Stimulated activated CD8-positive, alpha-beta memory T cell treated with anti-CD3 and anti-CD28 coated beads, Interleukin-7, amount 100 ng/mL, for 24 hours (primary cell): ENCODE results near the gene DLX5.

Experiments
- DNase-seq: peaks from one replicate; pipeline ENCODE4 v3.0.0-alpha.2; 2020; ENCODE audit warnings: low read depth

DLX5 gene

DNA sequence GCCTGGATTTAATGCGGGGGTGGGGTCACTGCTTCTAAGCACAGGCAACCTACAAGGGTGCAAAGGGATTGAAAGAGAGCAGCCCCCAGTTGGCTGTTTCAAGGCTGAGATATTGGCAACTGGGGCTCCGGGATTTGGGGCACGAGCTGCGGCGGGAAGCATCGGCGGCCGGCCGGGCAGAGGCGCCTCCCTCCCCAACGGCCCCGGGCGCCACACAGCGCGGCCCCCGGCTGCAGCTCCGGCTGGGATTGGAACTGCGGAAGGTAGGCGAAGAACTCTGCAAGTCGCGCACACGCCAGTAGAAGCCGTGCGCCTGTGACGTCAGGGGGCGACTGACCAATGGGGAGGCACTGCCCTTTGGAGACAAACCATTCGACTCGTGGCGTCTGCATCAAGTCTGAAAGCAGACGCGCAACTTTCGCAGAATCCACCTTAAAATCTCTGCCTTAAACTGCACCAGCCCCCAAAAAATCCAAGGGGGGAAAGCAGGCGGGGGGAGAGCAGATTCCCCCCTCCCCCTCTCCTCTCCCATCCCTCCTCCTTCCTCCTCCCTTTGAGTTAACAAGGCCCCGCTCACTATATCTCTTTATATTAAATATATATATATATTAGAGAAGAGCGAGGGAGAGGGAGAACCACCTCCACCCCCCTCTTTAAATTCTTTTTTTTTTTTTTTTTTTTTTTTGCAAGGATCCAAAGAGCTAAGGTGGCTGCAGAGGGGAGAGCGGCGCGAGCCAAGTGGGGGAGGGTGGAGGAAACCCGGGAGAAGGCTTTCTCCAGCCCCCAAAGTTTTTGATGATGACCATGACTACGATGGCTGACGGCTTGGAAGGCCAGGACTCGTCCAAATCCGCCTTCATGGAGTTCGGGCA is 19.2 kb downstream of the DLX5 start, which contains the start of gene DLX6:
Gene DLX6, plus strand, starts transcription at position 371 of the 872 bp plus-strand sequence. Its CDS starts 425 bp downstream, at position 796.
- DNase-seq, result no peak

DNA sequence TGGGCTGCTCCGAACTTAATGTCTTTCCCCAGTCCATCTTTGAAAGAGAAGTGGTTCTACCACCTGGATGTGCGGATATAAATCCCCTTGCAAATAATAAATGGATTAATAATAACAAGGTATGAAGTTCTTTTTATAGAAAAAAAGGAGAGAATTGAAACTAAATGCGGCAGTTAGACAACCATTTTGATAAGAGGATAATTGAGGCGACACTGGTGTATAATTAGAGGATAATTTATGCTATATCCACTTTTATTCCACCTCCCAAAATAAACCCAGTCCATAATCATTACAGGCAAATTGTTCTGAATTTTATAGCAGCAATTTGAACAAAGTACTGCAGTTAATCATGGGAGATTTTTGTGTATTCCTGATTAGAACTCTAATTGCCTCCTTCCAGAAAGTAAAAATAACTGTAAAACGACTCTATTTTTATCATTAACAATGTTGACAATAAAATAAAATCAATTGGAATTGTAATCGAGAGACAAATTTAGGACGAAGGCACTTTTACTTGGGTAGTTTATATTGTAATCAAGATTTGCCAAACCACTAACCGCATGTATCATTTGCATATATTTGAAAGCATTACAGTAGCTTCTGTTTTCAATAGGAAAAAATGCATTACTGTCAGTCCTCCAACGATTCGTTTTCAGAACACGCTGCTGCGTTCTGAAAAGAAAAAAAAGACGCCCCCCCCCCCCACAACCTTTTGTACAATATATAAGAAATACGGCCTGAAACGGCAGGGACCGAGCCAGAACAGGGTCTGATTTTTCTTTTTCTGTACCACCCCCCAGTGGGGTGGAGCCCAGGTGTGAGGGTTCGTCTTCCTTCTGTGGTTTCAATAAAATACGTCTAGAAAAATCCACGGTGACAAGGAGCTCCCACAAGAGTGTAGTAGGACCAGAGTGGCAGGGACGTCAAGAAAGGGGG is 20.1 kb downstream of the DLX5 start:
- no peak for DNase-seq

DNA sequence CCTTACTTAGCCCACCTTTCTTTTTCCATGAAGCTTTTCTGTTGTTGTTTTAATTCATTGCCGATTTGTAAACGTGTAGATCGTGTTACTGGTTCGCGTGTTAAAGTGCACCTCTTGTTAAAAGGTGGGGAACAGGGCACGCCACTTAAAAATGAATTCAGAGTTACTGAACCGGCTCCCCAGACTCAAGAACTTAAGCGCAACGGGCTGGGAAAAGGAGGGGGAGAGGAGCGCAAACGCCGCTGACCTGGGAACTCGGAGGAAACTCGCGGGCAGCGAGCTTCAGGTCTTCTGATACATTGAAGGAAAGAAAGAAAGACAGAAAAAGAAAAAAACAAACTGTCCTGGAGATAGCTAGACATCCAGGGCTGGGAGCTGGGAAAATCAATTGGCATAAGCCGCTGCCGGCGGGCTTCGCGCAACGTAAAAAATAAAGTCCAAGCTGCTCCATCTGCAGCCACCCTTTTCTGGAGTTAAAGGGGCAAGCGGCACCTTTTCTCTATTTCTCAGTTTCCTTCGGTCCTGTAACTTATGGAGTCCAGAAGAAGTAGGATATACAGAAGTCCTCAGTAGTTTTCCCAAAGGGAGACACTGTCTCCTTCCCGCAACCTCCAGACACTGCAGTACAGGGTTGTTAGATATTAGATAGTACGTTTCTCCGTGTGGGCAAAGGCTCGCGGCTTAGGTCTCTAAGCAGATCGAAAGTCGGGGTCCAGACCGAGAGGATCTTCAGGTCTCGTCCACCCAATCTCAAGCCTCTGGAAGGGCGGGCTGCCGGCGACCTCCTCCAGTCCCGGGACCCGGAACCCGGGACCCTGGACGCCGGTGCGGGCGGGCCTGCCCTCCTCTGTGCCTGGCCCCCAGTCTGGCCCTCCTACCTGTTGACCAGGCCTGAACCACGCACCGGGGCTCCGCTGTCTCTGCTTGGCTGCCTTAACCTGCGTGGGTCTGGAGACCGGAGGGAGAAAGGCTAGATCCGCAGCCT is 21.1 kb downstream of the DLX5 start:
- no peak for DNase-seq

DNA sequence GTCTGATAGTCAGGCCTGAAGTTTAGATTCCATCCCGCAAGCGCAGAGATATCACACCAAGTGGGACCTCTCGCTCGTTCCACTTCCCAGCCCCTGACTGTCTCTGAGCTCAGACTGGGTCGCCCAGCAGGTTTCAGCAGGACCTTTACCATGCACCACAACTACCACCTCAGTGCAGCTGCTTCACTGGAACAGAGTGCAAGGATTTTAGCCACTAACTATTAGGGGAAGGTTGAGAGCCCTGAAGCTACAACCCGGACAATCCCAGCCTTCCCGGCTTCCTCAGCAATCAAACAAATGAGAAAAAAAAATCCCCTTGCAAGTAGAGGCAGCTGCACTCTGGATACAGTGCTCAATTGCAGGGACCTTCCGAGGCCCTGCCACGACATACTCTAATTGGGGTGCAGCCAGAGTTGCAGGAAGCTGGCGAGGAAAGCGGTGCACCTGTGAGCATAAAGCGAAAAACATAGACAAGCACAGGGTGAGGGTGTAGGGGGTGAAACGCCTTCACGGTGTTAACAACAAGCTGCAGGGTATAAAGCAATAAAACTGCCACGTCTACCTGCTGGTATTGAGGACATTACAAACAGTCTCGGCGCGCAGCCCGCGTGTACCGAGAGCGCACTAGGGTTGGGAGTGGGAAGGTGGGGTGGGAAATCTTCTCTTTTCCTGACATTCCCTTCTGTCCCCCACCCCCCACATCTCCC is 21.9 kb downstream of the DLX5 start:
- no peak for DNase-seq

DNA sequence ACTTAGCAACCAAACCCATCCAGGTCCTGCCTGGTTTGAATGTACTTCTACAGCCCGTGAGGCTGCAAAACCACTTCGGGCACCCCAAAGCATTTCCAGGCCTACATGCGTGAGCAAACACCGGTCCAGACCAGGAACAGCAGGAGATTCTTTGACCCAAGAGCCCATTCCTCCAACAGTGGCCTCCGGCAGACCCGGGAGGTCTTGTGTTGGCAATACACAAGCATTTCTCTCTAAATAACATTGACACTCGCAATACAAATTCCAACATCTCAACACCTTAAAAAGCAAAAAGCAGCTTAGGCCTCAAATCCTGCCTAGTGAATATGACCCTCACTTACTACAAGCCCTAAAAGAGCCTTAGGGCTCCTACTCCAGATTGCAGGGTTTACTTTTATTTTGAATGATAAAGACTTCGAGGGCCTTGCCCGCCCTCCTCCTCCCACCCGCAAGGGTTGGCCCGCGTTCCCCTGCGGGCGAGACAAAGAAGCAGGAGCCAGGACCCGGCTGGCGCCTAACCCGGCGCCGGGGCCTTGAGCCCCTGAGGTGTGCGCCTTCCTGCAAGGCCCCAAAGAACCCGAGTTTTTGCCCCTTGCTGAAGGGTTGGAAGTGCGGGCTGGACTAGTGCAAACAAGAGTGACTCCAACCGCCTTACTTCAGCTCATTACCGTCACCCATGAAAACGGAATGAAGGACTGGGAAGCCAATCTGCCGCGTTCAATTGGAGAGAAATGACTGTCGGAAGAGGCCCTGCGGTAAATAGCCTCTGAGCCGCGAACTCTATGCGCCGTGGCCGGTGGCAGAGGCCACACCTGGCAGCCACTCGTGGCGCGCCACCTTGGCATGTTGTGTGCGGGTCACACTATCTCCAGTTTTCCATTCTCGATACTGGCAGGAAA is 22.7 kb downstream of the DLX5 start:
- DNase-seq, result no peak

DNA sequence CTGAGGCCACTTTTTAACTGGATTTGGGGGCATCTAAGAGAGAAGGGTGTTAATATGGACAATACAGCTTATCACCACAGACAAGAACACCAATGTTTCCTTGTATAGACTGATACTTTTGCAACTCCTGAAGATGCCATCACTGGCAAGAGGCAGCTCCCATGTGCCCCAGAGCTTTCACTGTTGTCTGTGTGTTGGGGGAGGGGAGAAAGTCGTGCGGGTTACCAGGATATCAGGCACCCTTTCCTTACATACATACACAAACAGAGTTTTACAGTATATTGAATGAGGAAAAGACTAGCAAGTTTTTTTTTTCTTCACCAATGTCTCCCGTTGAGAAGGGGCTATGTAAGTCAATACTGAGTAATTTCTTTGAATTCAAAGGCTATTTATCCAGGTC is 23.4 kb downstream of the DLX5 start:
- no peak for DNase-seq

GRCh38 chr7:96998744-96999143 is 25.9 kb downstream of the DLX5 start:
- DNase-seq, result no peak

- no peak for DNase-seq
Measured at GRCh38 chr7:96998333-96998732, 26.3 kb downstream of the DLX5 start.

- DNase-seq, result no peak
Measured at GRCh38 chr7:96997512-96998032, 27.1 kb downstream of the DLX5 start.

DNA sequence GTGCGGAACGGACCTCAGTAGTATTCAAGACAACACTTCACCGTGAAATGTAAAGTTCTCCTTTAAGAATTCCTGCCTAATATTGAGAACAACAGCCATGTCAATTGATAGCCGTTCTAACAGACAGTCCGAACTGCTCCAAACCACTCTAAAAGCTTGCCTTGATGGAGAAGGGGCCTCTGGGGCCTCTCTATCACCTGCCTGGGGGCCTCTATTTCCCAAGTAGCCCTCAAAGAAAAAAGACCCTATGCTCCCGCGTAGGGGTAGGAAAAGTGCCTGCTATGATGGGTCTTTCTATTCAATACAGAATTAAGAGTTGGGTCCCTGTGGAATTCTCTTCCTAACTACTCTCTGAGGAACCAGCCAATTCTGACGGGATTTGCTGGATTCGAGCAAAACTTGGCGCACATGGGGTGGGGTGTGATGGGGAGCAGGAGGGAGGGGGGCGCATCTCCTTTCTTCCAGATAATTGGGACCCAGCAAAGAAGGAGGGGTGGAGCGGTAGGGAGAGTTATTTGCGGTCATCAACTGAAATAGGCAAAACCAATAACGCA is 27.6 kb downstream of the DLX5 start:
- no peak for DNase-seq

DNA sequence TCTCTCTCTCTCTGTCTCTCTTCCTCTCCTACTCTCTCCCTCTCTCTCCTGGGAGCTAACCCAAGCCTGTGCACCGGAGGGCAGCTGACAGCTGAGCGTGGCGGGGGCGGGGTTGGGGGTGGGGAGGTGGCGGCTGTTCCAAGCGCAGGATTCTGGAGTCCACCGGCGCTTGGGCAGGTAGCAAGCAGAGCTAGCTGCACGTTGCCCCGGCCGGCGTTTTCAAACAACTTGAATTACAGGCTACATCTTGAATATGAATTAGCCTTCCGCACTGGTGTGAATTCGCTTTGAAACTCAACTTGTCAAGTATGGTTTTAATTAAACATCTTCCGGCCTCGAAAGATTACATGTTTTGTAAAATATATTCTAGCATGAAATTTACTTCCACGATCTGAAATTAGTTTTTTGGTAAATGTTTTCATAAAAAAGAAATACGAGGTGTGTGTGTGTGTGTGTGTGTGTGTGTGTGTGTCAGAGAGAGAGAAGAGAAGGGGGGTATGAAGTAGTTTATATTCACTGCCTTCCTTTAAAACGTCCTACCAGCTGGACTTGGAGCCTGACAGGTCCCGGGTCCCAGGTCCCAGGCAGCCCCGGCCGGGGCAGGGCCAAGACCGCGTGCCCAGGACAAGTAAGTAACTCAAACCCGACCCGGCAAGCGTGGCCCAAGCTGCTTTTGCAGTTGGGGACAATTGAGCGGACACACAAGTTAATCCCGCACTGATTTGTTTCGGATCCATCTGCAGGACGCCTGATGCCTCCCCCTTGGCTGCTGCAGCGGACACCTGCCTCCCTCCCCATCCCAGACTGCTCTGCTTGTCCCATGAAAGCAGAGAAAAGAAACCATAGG is 28.3 kb downstream of the DLX5 start:
- DNase-seq, result no peak

GRCh38 chr7:96995406-96996110 is 29.1 kb downstream of the DLX5 start:
- DNase-seq, result no peak

DNA sequence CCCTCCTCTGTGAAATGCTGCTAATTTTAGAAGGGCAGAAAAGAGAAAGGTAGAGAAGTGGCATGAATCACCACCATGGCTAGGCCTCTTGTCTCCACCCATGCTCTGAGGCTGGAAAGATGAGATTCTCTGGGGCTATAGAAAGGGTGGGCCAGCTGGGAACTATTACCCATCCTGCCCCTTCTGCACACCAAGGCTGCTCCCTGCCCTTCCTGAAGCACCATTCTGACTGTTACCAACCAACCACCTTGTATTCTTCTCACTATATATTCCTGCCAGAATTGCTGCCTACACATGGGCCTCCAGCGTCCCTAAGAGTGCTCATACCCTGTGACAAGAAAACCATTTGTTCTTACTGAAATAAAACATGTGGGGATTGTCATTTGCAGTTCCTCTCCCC is 30.7 kb downstream of the DLX5 start:
- no peak for DNase-seq

GRCh38 chr7:96993094-96993865 is 31.4 kb downstream of the DLX5 start:
- DNase-seq, result no peak

DNA sequence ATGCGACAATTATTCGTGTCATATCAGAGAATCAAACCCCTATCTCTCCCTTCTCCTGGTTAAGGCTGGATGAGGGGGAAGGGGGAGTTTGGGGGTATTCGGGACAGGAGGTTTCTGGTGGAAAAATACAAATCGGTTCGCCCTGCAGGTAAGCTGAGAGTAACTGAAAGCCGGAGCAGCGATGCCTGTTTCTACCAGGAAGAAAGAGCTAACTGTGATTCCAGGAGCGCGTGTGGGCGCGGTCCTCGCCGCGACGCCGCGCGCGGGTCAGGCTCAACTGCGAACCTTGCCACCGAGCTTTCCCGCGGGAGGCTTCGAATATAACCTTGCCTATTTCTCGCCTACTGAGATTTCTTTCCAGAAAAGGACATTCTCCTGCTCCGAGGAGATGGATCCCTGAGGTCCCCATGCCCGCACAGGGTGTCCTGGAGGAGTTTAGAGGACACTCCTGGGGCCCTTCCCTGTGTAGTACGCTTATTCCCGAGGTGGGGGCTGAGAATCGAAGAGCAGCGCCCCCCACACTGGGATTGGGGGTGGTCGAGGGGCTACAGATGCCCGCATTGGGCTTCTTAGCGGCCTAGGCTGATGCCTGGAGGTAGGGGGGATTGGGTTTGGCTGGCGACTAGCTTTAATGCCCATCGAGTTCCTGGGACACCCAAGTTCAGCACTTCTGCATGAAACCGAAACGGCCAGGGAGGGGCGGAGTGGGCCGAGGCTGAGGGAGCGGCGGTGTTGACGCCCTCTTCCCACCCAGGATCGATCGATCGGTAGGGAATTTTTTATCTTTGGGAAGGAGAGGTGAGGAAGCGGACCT is 32.2 kb downstream of the DLX5 start:
- DNase-seq, result no peak

DNA sequence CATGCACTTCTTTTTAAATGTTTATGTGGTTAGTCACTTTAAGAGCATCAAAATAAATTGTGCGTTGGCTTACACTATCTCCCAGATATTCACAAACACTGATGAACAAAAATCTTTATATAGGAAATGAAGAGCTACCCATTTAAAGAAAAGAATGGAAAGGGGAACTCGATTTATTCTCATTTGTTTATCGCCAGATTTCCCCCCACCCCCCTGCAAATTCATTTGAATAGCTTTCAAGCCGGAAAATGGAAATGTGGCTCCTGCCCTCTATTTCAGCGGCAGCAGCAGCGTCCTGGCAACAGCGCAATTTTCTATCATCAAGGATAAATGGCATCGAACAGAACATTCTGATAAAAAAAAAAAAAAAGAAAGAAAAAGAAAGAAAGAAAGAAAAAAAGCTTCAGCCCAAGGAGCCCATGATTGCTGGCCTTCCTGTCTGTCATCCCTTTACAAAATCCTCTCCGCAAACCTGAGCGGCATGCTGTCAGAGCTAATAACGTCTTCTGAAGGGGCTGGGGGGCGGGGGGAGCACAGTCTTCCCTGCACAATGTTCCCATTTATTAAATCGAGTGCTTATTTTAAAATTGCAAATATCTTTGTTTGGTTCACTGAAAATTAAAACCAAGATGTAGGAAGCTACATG is 33.0 kb downstream of the DLX5 start:
- DNase-seq, result no peak
